DMS 273 treated with DMSO at 0.1 percent for 48 hours (cell line): ENCODE data around the gene ZPR1.
A peak's percentile ranks its signal among the peaks of the same experiment; 100 is the strongest.
"Not testable (repeated sequence)": the region's sequence is repeated elsewhere in the genome, so short reads cannot be mapped to it uniquely, and the experiment has no call there.

ENCODE experiments used
- DNase-seq: peaks from one replicate; lab custom pipeline; 2025; lab: John Stamatoyannopoulos, UW

The ZPR1 gene

GRCh38 chr11:116787786-116788486 lies at the start of gene ZPR1:
Gene ZPR1, minus strand, starts transcription at chr11:116788023. Its CDS starts 33 bp downstream, at chr11:116787990.
- DNase-seq: peak; percentile 24

- DNase-seq: no peak
Measured at GRCh38 chr11:116836632-116836991, 48.8 kb upstream of the ZPR1 start.

- peak; percentile 60 for DNase-seq
Measured at GRCh38 chr11:116835791-116836631, 48.2 kb upstream of the ZPR1 start.

- no peak for DNase-seq
Measured at GRCh38 chr11:116835042-116835772, 47.4 kb upstream of the ZPR1 start.

- not testable (repeated sequence) for DNase-seq
Measured at GRCh38 chr11:116834535-116835041, 46.8 kb upstream of the ZPR1 start.

- DNase-seq: no peak
Measured at GRCh38 chr11:116833816-116834534, 46.2 kb upstream of the ZPR1 start.

GRCh38 chr11:116833491-116833815 lies 45.6 kb upstream of the ZPR1 start:
- no peak for DNase-seq

GRCh38 chr11:116832350-116833290 lies 44.8 kb upstream of the ZPR1 start:
- DNase-seq: no peak

GRCh38 chr11:116831790-116832349 lies 44.0 kb upstream of the ZPR1 start:
- no peak for DNase-seq

GRCh38 chr11:116830184-116830912 lies 42.5 kb upstream of the ZPR1 start:
- DNase-seq: no peak

GRCh38 chr11:116829525-116830183 lies 41.8 kb upstream of the ZPR1 start, which contains the start of gene APOC3:
Gene APOC3, plus strand, starts transcription at chr11:116829907. Its CDS starts 676 bp downstream, at chr11:116830583.
- no peak for DNase-seq

- no peak for DNase-seq
Measured at GRCh38 chr11:116828632-116829524, 41.1 kb upstream of the ZPR1 start.

- no peak for DNase-seq
Measured at GRCh38 chr11:116827461-116827860, 39.6 kb upstream of the ZPR1 start.

- no peak for DNase-seq
Measured at GRCh38 chr11:116826751-116827431, 39.1 kb upstream of the ZPR1 start.

- no peak for DNase-seq
Measured at GRCh38 chr11:116825854-116826750, 38.3 kb upstream of the ZPR1 start.

- DNase-seq: no peak
Measured at GRCh38 chr11:116825434-116825833, 37.6 kb upstream of the ZPR1 start.
